GM21825 (cell line): ENCODE data around the gene BAD.
"Not testable (repeated sequence)": the region's sequence is repeated elsewhere in the genome, so short reads cannot be mapped to it uniquely, and the experiment has no call there.

Experiments
- ATAC-seq: cut with Tn5 transposase; IDR thresholded peaks from one replicate; pipeline ENCODE4 v1.9.1; 2021; ENCODE audit warnings: mild to moderate bottlenecking, moderate library complexity; ENCODE audit not compliant: unreplicated experiment

BAD gene

DNA sequence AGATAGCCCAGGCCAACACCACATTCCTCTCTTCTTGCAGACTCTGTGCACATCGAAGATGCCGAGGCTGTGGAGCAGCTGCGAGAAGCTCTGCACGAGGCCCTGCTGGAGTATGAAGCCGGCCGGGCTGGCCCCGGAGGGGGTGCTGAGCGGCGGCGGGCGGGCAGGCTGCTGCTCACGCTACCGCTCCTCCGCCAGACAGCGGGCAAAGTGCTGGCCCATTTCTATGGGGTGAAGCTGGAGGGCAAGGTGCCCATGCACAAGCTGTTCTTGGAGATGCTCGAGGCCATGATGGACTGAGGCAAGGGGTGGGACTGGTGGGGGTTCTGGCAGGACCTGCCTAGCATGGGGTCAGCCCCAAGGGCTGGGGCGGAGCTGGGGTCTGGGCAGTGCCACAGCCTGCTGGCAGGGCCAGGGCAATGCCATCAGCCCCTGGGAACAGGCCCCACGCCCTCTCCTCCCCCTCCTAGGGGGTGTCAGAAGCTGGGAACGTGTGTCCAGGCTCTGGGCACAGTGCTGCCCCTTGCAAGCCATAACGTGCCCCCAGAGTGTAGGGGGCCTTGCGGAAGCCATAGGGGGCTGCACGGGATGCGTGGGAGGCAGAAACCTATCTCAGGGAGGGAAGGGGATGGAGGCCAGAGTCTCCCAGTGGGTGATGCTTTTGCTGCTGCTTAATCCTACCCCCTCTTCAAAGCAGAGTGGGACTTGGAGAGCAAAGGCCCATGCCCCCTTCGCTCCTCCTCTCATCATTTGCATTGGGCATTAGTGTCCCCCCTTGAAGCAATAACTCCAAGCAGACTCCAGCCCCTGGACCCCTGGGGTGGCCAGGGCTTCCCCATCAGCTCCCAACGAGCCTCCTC, 31.4 kb upstream of the BAD start:
- not testable (repeated sequence) for ATAC-seq

DNA sequence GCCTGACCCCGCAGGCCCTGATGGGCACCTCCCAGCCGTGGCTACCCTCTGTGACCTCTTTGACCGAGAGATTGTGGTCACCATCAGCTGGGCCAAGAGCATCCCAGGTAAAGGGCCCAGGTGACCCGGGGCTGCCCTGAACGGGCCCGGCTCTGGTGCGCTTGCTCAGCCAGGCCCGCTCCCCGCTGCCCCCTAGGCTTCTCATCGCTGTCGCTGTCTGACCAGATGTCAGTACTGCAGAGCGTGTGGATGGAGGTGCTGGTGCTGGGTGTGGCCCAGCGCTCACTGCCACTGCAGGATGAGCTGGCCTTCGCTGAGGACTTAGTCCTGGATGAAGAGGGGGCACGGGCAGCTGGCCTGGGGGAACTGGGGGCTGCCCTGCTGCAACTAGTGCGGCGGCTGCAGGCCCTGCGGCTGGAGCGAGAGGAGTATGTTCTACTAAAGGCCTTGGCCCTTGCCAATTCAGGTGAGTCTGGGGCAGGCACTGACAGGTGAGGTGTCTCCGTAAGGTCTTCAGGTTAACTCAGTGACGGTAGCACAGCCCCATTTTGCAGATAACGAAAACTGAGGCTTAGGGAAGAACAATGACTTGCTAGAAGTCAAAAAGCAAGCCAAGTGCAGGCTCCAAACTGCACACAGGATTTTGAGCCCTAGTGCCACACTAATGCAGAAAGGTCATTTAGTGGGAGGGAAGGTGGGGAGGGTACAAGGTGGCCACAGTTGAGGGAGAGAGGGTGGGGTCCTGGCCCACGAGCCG, 30.5 kb upstream of the BAD start:
- ATAC-seq: no peak

DNA sequence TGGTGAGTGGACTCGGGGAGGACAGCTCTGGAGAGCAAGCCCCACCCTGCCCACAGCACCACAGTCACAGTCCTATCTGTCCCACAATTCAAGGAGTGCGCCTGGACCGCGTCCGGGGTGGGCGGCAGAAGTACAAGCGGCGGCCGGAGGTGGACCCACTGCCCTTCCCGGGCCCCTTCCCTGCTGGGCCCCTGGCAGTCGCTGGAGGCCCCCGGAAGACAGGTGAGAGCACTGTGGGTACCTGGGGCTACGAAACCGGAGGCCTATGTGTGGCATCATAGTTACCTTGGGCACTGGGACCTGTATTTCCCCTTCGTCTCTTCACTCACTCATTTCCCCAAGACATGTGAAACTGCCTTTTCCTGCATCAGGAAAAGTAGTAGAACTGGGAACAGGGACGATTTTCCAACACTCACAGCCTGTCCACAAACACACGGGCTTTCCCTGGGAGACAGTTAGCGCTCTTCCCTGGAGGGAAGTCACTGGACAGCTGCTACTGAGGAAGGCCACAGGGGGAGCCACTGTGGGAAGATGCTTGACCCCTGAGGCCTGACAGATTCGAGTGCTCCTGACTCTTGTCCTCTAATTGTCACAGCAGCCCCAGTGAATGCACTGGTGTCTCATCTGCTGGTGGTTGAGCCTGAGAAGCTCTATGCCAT, 29.8 kb upstream of the BAD start:
- no peak for ATAC-seq

DNA sequence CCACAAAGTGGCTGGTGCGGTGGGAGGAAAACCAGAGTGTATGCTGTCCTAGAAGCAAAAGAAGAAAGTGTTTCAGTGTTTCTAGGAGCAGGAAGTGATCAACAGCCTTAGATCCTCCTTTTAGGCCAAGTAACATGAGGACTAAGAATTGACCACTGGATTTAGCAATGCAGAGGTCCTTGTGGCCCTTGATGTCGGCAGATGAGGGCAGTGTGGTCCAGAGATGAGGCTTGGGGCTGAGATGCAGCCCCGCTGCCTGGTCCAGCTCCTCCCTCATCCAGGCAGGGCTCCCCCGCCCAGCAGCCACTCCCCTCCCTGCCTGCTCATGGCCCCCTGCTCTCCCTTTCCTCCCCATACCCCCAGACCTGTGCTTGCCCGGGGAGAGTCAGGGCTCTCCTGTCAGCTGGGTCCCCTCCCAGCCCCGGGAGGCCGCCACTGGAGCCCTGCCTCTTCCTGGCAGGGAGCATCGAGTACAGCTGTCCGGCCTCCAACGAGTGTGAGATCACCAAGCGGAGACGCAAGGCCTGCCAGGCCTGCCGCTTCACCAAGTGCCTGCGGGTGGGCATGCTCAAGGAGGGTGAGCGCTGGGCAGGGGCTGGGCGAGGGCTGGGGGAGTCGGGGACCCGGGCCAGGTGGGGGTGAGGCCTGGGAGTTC, 29.2 kb upstream of the BAD start:
- no peak for ATAC-seq

DNA sequence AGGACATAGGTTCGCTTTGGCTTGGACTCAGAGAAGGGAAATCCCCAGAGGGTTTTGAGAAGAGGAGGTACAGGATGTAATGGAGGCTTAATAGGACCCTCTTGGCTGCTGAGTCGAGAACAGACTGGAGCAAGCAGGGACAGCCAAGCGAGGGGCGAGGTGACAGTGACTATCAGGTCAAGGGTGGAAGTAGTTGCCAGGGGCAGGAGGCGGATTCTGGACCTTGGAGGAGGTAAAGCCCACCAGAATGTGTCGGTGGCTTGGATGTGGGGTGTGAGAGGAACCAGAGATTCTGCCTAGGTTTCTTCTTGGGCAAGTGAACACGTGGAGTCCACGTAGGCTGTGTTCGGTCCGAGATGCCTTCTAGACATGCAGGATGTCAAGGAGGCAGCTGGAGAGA, 28.5 kb upstream of the BAD start:
- no peak for ATAC-seq

DNA sequence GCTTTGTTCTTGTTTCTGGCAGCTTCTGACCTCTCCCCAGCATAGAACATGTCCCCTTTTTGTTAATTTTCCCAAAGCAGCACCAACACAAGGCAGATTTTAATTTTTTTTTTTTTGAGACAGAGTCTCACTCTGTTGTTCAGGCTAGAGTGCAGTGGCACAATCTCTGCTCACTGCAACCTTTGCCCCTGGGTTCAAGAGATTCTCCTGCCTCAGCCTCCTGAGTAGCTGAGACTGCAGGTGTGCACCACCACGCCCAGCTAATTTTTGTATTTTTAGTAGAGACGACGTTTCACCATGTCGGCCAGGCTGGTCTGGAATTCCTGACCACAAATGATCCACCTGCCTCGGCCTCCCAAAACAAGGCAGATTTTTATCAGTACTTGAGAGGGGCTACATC, 23.3 kb upstream of the BAD start:
- ATAC-seq: not testable (repeated sequence)

DNA sequence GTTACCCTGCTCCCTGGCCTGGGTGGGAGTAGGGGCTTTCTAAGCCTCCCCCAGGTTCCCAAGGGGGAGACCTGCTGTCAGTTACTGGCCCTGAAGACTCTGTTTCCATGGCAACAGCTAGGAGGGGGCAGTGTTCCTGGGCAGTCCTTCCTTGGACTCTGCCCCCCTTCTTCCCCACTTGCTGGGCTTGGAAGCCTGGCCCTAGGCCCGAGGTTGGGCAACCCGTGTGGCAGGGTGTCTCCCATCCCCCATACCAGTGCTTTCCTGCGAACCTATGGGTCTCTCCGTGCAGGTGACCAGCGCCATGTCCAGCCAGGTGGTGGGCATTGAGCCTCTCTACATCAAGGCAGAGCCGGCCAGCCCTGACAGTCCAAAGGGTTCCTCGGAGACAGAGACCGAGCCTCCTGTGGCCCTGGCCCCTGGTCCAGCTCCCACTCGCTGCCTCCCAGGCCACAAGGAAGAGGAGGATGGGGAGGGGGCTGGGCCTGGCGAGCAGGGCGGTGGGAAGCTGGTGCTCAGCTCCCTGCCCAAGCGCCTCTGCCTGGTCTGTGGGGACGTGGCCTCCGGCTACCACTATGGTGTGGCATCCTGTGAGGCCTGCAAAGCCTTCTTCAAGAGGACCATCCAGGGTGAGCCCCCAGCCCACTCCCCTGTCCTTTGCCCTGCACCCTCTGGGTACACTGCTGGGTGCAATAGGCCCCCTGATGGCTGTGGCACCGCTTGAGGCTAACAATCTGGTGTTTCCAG, 22.6 kb upstream of the BAD start:
- ATAC-seq: no peak

DNA sequence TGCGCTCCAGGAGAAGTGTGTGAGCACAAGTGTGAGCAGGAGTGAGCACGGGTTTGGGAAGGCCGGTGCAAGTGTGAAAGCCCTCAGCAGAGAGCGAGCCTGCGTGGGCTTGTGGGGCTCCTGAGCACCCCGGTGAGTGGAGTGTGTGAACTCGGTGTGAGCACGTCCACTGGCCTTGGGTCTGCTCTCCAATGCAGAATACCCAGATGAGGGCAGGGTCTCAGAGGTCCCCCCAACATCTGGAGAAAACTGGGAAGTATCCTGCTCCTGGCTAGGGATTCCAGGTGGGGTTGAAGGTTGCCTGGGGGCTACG, 22.1 kb upstream of the BAD start:
- ATAC-seq: no peak

DNA sequence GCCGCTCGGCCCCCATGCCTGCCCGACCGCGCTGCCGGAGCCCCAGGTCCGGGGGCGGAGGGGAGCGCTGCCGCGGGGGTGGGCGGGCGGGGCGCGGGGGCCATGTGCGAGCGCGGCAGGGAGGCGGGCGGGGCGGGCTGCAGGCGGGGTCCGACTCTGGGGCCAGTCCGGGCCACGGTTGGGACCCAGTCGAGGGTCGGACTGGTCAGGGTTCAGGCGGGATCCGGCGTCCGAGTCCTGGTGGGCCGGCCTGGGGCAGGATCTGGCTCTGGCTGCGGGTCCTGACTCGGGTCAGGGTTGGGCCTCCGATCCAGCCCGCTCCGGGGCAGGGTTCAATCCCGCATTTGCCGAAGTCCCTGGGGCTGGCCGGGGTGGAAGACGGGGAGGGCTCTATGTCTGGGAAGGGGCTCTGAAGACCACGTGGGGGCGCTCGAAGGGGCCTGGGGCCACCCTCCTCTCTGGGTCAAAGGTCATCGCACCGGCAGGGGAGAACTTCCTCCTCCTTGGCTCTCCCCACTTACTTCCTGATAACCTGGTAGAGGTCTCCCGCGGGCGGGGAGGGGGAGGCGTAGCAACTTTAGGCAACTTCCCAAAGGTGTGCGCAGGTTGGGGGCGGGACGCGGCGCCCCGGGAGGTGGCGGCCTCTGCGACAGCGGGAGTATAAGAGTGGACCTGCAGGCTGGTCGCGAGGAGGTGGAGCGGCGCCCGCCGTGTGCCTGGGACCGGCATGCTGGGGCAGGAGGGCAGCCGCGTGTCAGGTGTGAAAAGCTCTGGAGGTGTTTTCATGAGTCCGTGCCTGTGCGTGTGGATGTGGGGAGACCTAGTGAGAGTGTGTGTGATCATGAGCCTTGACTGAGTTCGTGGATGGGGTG, 21.5 kb upstream of the BAD start:
- peak; percentile 31 for ATAC-seq

DNA sequence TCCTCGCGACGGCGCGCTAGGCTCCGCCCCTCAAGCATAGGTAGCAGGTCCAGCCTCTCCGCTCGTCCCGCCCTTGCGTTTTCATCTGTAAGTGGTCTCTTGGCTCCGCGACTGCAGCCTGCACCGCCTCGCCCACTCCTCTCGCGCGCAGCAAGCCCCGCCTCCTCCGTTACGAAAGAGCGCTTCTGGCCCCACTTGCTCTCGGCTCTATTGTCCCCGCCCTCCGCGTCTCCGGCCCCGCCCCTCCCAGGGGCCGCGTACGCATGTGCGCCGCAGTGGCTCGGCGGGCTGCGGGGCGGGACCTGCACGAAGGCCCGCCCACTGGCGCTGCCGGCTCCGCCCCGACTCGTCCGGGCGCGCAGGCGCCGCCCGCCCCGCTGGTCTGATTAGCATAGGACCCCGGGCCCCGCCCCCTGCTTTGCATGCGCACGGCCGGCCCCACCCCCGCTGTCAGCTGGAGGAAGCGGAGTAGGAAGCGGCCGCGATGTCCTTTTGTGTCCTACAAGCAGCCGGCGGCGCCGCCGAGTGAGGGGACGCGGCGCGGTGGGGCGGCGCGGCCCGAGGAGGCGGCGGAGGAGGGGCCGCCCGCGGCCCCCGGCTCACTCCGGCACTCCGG, 20.7 kb upstream of the BAD start, which contains the start of gene ESRRA:
Gene ESRRA (plus strand): TSS at position 450 of the 616 bp plus-strand sequence. CDS start 1,656 bp downstream, outside the sequence.
- ATAC-seq: peak; percentile 68

DNA sequence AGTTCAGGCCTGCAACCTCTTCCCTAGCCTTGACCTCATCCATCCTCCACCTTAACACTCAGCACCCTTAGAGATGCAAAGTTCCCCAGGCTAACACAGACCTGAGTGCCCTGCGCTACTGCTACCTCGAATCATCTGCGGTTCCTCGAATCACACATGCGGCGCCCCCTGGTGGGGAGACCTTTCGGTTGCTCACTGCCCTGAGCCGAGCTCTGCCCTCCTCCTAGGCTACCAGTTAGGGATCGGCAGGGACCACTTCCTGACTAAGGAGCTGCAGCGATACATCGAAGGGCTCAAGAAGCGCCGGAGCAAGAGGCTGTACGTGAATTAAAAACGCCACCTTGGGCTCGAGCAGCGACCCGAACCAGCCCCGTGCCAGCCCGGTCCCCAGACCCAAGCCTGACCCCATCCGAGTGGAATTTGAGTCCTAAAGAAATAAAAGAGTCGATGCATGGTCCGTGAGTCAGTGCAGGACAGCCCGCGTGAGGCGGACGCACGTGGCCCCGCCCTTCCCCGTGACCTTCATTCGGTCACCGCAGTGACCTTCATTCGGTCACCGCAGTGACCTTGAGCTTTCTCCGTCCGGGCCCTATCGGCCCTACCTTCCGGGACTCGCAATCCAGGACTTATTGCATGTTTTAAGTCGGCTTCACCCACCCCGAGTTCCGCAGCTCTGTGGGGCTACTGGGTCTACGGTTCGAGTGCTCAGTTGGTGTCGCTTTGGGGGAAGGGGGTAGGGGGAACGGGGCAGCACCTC, 20.0 kb upstream of the BAD start:
- peak; percentile 28 for ATAC-seq

DNA sequence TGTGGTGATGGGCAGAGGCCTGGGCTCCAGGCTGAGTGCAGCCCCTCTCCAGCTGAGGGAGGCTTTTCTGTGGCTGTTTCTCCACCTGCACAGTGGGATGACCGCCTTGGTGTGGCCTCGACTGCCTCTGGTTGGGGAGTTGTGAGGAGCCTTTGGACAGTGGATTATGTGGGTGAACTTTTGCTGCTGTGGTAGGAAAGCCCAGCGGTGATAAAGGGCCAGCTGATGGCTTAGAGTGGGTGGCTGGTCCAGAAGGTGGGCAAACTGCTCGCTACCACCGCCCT, 19.5 kb upstream of the BAD start:
- ATAC-seq: no peak

DNA sequence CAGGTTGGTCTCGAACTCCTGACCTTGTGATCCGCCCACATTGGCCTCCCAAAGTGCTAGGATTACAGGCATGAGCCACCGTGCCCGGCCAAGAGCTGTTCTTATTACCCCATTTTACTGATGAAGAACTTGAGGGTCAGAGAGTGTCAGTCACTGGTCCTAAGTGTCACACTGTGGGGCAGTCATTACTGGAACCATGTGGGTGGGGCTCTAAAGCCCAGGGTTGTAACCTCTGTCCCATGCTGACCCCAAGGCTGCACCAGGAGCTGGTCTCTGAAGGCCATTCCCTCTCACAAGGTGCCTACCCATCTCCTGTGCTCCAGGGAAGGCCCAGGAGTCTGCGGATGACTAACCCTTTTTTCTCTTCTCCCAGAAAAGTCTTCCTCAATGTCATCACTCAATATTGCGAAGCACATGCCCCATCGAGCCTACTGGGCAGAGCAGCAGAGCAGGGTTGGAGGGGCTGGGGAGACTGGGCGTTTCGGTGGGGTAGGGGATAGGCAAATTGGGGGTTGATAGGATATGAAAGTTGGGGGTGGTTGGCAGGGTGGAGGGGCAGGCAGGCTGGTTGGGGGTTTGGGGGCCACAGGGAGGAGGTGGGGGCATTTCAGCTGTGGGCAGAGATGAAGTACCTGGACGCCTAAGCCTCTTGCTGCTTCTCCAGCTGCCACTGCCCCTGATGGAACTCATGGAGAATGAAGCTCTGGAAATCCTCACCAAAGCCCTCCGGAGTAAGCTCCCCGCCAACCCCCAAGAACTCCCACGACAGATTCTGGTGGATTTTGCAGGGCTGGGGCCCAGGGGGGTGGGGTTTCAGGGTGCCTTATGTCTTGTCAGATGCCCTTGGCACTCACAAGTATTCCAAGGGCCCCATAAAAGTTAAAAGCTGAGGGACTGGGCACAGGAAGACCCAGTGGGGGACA, 18.9 kb upstream of the BAD start:
- ATAC-seq: no peak

DNA sequence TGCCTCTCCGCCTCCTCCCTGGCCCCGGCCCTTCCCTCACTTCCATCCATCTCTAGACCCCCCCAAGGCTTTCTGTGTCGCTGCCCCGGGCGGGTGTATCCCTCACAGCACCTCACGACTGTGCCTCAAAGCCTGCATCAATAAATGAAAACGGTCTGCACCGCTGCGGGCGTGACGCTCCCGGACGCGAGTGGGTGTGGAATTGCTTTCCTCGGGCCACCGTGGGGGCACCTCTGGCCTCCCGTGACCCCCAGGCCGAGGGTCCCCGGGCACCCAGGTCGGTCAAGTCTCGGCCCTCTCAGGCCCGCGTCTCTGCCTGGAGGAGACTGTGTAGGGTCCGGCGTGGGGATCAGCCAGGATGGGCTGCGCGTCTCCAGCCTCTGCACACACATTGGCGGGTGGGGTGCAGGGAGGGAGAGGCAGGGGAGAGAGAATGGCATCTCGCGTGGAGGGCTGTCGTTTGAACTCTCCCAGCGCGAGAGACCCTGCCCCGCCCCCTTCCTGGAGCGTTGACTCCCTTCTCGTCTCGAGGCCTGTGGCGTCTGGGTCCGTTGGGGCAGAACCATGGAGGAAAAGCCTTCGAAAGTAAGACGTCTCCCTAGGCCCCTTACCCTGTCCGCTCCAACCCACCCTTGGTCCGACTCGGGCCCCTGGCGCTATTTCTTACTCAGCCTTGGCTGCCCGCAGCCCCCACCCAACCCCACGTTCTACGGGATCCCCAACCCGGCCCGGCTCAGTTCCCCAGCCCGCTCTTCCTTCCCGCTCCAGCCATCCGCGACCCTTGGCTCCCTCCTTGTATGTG, 15.6 kb upstream of the BAD start, which contains the start of gene CATSPERZ:
Gene CATSPERZ (plus strand): TSS at position 512 of the 802 bp plus-strand sequence. CDS start 53 bp downstream, at position 565.
- no peak for ATAC-seq

DNA sequence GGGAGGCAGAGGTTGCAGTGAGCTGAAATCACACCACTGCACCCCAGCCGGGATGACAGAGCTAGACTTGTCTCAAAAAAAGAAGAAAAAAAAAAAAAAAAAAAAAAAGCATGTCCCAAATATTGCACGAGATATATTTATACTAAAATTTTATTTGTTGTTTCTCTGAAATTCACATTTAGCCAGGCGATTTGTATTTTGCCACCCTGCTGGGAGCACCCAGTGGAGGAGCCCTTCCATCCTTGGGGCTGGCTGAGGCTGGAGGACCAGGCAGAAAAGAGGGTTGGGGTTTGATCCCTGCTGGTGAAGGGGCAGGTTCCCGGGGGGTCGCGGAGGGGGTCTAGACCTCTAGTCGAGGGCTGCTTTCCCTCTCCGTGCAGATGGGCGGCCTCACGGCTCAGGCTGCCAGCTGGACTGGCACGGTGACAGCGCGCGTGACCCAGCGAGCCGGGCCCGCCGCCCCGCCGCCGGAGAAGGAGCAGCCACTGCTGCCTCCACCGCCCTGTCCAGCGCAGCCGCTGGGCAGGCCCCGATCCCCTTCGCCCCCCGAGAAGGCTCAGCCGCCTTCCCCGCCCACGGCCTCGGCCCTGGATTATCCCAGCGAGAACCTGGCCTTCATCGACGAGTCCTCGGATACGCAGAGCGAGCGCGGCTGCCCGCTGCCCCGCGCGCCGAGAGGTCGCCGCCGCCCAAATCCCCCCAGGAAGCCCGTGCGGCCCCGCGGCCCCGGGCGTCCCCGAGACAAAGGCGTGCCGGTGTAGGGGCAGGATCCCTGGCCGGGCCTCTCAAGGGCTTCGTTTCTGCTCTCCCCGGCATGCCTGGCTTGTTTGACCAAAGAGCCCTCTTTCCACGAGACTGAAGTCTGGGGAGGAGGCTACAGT, 14.7 kb upstream of the BAD start:
- no peak for ATAC-seq
